Tibial nerve (tissue), 3 donors: ENCODE data around the gene KCNH3.

ENCODE experiments used
- CTCF ChIP-seq, 5 experiments: fragments of 200-600 bp in 3 of 5; fragments of 450-650 bp in 2 of 5; sonication (generic) in 3 of 5; IDR thresholded peaks; one replicate each; pipeline ENCODE4 v1.5.1; 2016 to 2019; ENCODE audit warnings: antibody characterized with exemption in 5 of 5, mild to moderate bottlenecking in 3 of 5, moderate library complexity in 2 of 5
- POLR2A ChIP-seq, 2 donors: fragments of 450-650 bp; IDR thresholded peaks; one replicate each; pipeline ENCODE4 v1.6.1; 2017; ENCODE audit warnings: antibody characterized with exemption in 2 of 2, mild to moderate bottlenecking in 2 of 2, moderate library complexity in 2 of 2

- TF ChIP-seq CTCF (IDR thresholded peaks at IDR 0.05) (no peak), POLR2A (IDR thresholded peaks at IDR 0.05) (no peak)
Measured at GRCh38 chr12:49539406-49540228, 787 bp downstream of the KCNH3 start.
